PC-3 (cell line): ENCODE results near the gene TNFSF13.

ENCODE experiments used
- CTCF ChIP-seq: fragments of 300-600 bp; sonication (generic); conservative IDR thresholded peaks from 2 replicates; pipeline ENCODE4 v1.5.1; 2017; ENCODE audit warnings: antibody characterized with exemption, low read depth, mild to moderate bottlenecking, low read length
- EZH2 ChIP-seq: fragments of 300-600 bp; sonication (generic); IDR thresholded peaks from one replicate; pipeline ENCODE4 v1.6.1; 2017; ENCODE audit warnings: antibody characterized with exemption, mild to moderate bottlenecking, low read length; ENCODE audit not compliant: unreplicated experiment

DNA sequence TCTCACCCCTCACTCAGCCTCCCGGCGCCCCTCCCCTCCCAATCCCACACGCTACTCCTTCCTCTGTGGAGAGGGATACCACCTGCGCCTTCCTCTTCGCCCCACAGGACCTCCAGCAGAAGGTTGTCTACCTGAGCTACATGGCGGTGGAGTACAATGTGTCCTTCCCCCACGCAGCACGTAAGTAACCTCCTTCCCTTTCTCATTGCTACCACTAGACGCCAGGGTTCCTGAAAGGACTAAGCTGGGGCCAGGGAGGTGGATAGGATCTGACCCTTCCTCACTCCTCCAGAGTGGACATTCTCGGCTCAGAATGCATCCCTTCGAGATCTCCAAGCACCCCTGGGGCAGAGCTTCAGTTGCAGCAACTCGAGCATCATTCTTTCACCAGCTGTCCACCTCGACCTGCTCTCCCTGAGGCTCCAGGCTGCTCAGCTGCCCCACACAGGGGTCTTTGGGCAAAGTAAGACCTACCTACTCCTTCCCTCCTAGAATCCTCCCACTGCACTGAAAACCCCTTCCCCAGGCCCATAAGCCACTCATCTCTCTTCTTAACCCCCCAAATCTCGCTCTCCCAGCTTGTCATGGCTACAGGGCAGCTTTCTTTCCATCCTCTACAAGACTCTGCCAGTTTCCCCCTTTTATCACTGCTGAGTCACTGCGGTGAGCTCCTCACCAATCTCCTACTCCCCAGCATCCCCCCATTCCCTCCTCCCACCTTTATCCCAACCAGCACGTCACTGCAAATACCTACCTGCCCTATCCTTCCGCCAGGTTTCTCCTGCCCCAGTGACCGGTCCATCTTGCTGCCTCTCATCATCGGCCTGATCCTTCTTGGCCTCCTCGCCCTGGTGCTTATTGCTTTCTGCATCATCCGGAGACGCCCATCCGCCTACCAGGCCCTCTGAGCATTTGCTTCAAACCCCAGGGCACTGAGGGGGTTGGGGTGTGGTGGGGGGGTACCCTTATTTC, 22.3 kb downstream of the TNFSF13 start:
- TF ChIP-seq EZH2 (no peak), CTCF (no peak)
